ENCODE measurements around the gene STMN1. TPM values are rescaled to one million over a fixed set of nuclear protein-coding genes. Genes with fewer than 3 reads are reported as not detected.

Gene STMN1
- total RNA-seq, 2 donors from 2014 or later = 10.9 to 14.4 TPM

GRCh38 chr1:25876693-25877077 lies 29.5 kb downstream of the STMN1 start:
- no peak overlapping the region for H3K4me3 ChIP-seq
- peaks cover 3 to 31% of the 10 kb centered on the region in 2 donors for H3K4me1 ChIP-seq (ENCODE audit: control insufficient read depth in 1 of 2, low read depth in 2 of 2)
- no peak for ATAC-seq (ENCODE audit: insufficient number of reproducible peaks, low FRiP score, low read depth)
- H3K36me3 ChIP-seq = no peaks in the 10 kb centered on the region
- H3K27ac ChIP-seq = no peak overlapping the region
- TF ChIP-seq, protein P1, sequence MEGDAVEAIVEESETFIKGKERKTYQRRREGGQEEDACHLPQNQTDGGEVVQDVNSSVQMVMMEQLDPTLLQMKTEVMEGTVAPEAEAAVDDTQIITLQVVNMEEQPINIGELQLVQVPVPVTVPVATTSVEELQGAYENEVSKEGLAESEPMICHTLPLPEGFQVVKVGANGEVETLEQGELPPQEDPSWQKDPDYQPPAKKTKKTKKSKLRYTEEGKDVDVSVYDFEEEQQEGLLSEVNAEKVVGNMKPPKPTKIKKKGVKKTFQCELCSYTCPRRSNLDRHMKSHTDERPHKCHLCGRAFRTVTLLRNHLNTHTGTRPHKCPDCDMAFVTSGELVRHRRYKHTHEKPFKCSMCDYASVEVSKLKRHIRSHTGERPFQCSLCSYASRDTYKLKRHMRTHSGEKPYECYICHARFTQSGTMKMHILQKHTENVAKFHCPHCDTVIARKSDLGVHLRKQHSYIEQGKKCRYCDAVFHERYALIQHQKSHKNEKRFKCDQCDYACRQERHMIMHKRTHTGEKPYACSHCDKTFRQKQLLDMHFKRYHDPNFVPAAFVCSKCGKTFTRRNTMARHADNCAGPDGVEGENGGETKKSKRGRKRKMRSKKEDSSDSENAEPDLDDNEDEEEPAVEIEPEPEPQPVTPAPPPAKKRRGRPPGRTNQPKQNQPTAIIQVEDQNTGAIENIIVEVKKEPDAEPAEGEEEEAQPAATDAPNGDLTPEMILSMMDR (IDR thresholded peaks at IDR 0.05) = no peak
- no peaks in the 10 kb centered on the region for H3K9me3 ChIP-seq
- H3K27me3 ChIP-seq (replicated peaks; ENCODE audit: insufficient read depth) = no peaks in the 10 kb centered on the region
- no peak for DNase-seq (ENCODE audit: low spot score)

GRCh38 chr1:25875856-25876692 lies 30.1 kb downstream of the STMN1 start:
- TF ChIP-seq, protein P1 (IDR thresholded peaks at IDR 0.05) = no peak
- DNase-seq (ENCODE audit: low spot score) = peak; percentile 26

GRCh38 chr1:25875154-25875855 lies 30.9 kb downstream of the STMN1 start, which contains the start of gene PAQR7:
TSS of gene PAQR7 (minus strand) at chr1:25875708. CDS start at chr1:25863839, 11,869 bp downstream.
- Histone ChIP-seq H3K9me3 (no peaks in the 10 kb centered on the region), H3K4me1 (ENCODE audit: control insufficient read depth in 1 of 2, low read depth in 2 of 2) (peaks cover 3 to 33% of the 10 kb centered on the region in 2 donors), H3K27ac (peak within 1 kb of the TSS; percentile 64 to 79), H3K36me3 (no peaks in the 10 kb centered on the region), H3K27me3 (replicated peaks; ENCODE audit: insufficient read depth) (no peaks in the 10 kb centered on the region), H3K4me3 (peak within 1 kb of the TSS; percentile 86)
- ATAC-seq (ENCODE audit: insufficient number of reproducible peaks, low FRiP score, low read depth) (peak; percentile 43), DNase-seq (ENCODE audit: low spot score) (no peak)
- TF ChIP-seq, protein P1 (IDR thresholded peaks at IDR 0.05) = no peak

More at GRCh38 chr1:25875856-25876692, 30.1 kb downstream of the STMN1 start:
- Histone ChIP-seq H3K27ac (peak overlapping the region; percentile 64 to 79), H3K27me3 (replicated peaks; ENCODE audit: insufficient read depth) (no peaks in the 10 kb centered on the region), H3K9me3 (no peaks in the 10 kb centered on the region), H3K4me3 (peak overlapping the region; percentile 86), H3K4me1 (ENCODE audit: control insufficient read depth in 1 of 2, low read depth in 2 of 2) (peaks cover 3 to 33% of the 10 kb centered on the region in 2 donors), H3K36me3 (no peaks in the 10 kb centered on the region)
- ATAC-seq (ENCODE audit: insufficient number of reproducible peaks, low FRiP score, low read depth) = peak; percentile 19

DNA sequence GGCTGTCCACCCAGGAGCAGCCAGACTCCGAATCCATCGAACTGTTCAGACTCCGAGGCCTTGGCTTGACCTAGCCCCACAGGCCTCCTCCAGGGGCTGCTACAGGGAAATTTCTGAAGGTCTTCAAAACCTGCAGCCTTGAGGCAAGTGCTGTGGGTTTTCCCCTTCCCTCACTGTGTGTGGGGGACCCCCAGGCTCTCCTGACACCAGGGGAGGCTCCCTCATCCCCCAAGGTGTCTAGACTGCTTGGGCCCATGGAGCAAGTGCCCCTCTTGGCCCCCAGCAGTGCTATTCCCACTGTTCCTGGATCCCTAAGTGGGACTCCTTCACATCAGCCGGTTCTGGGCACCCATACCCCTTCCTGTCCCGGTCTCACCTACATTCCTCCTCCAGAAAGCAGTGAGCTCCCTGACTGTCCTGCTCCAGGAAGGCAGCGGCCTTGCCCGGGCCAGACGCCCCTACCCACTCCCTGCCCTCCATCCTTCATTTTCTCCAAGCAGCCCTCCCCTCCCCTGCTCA lies 31.5 kb downstream of the STMN1 start:
- no peaks in the 10 kb centered on the region for H3K27me3 ChIP-seq (replicated peaks; ENCODE audit: insufficient read depth)
- TF ChIP-seq, protein P1 (IDR thresholded peaks at IDR 0.05) = no peak
- no peaks in the 10 kb centered on the region for H3K9me3 ChIP-seq
- ATAC-seq (ENCODE audit: insufficient number of reproducible peaks, low FRiP score, low read depth) = no peak
- H3K4me3 ChIP-seq = peak overlapping the region; percentile 86
- H3K27ac ChIP-seq = peak overlapping the region; percentile 64 to 79
- H3K36me3 ChIP-seq = no peaks in the 10 kb centered on the region
- H3K4me1 ChIP-seq (ENCODE audit: control insufficient read depth in 1 of 2, low read depth in 2 of 2) = peaks cover 3 to 33% of the 10 kb centered on the region in 2 donors
- no peak for DNase-seq (ENCODE audit: low spot score)

GRCh38 chr1:25874209-25874608 lies 32.0 kb downstream of the STMN1 start:
- no peaks in the 10 kb centered on the region for H3K27me3 ChIP-seq (replicated peaks; ENCODE audit: insufficient read depth)
- H3K36me3 ChIP-seq = no peaks in the 10 kb centered on the region
- TF ChIP-seq, protein P1 (IDR thresholded peaks at IDR 0.05) = no peak
- H3K4me1 ChIP-seq (ENCODE audit: control insufficient read depth in 1 of 2, low read depth in 2 of 2) = peaks cover 3 to 33% of the 10 kb centered on the region in 2 donors
- peak overlapping the region in 1 of 2 donors; percentile 79 for H3K27ac ChIP-seq
- H3K4me3 ChIP-seq = peak overlapping the region; percentile 86
- DNase-seq (ENCODE audit: low spot score) (no peak), ATAC-seq (ENCODE audit: insufficient number of reproducible peaks, low FRiP score, low read depth) (no peak)
- H3K9me3 ChIP-seq = no peaks in the 10 kb centered on the region
